ENCODE results near the gene VPS4B.

- TF ChIP-seq, protein P1, sequence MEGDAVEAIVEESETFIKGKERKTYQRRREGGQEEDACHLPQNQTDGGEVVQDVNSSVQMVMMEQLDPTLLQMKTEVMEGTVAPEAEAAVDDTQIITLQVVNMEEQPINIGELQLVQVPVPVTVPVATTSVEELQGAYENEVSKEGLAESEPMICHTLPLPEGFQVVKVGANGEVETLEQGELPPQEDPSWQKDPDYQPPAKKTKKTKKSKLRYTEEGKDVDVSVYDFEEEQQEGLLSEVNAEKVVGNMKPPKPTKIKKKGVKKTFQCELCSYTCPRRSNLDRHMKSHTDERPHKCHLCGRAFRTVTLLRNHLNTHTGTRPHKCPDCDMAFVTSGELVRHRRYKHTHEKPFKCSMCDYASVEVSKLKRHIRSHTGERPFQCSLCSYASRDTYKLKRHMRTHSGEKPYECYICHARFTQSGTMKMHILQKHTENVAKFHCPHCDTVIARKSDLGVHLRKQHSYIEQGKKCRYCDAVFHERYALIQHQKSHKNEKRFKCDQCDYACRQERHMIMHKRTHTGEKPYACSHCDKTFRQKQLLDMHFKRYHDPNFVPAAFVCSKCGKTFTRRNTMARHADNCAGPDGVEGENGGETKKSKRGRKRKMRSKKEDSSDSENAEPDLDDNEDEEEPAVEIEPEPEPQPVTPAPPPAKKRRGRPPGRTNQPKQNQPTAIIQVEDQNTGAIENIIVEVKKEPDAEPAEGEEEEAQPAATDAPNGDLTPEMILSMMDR (IDR thresholded peaks at IDR 0.05) = no peak
- TF ChIP-seq RAD21 (conservative IDR thresholded peaks at IDR 0.05 in 1 of 2, IDR thresholded peaks at IDR 0.05 in 1 of 2) (no peak), HMGXB4 (CRISPR knock-in tag; IDR thresholded peaks at IDR 0.05; ENCODE audit: borderline replicate concordance) (no peak), CHD2 (IDR thresholded peaks at IDR 0.05; ENCODE audit: low read length, partially characterized antibody) (no peak), MAFK (IDR thresholded peaks at IDR 0.05; ENCODE audit: partially characterized antibody) (no peak), BHLHE40 (IDR thresholded peaks at IDR 0.05; ENCODE audit: low read depth, low read length) (no peak), USF2 (IDR thresholded peaks at IDR 0.05) (no peak), EP300 (IDR thresholded peaks at IDR 0.05) (no peak), ZNF302 (CRISPR knock-in tag; IDR thresholded peaks at IDR 0.05) (no peak), HDAC2 (IDR thresholded peaks at IDR 0.05) (no peak), POLR2A (IDR thresholded peaks at IDR 0.05; ENCODE audit: low read length) (no peak), TFCP2L1 (CRISPR knock-in tag; IDR thresholded peaks at IDR 0.05) (no peak), CEBPB (IDR thresholded peaks at IDR 0.05) (no peak)
- TF ChIP-seq, protein P2, sequence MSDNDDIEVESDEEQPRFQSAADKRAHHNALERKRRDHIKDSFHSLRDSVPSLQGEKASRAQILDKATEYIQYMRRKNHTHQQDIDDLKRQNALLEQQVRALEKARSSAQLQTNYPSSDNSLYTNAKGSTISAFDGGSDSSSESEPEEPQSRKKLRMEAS (IDR thresholded peaks at IDR 0.05) = no peak
Measured at GRCh38 chr18:63460414-63460813, 38.1 kb upstream of the VPS4B start.
